SKM-1 (cell line): ENCODE measurements around the gene RPS19BP1.

Experiments
- DNase-seq: peaks from one replicate; lab custom pipeline; 2025; ENCODE audit not compliant: unreplicated experiment; lab: John Stamatoyannopoulos, UW

The RPS19BP1 gene

GRCh38 chr22:39559456-39560105, 27.0 kb upstream of the RPS19BP1 start:
- no peak for DNase-seq

- DNase-seq = no peak
Observed at GRCh38 chr22:39558950-39559349, 26.4 kb upstream of the RPS19BP1 start.

- no peak for DNase-seq
Observed at GRCh38 chr22:39558254-39558727, 25.7 kb upstream of the RPS19BP1 start.

- DNase-seq = no peak
Observed at GRCh38 chr22:39556970-39557841, 24.7 kb upstream of the RPS19BP1 start.

GRCh38 chr22:39554151-39554550, 21.6 kb upstream of the RPS19BP1 start:
- no peak for DNase-seq

- no peak for DNase-seq
Observed at GRCh38 chr22:39553429-39553828, 20.9 kb upstream of the RPS19BP1 start.

- DNase-seq = no peak
Observed at GRCh38 chr22:39547587-39547947, 15.0 kb upstream of the RPS19BP1 start.

GRCh38 chr22:39546889-39547586, 14.5 kb upstream of the RPS19BP1 start:
- no peak for DNase-seq

GRCh38 chr22:39545386-39546365, 13.1 kb upstream of the RPS19BP1 start:
- no peak for DNase-seq

GRCh38 chr22:39543095-39543494, 10.5 kb upstream of the RPS19BP1 start:
- no peak for DNase-seq

- DNase-seq = no peak
Observed at GRCh38 chr22:39537975-39538374, 5.4 kb upstream of the RPS19BP1 start.

- DNase-seq = no peak
Observed at GRCh38 chr22:39536711-39537110, 4.2 kb upstream of the RPS19BP1 start.

GRCh38 chr22:39535831-39536449, 3.4 kb upstream of the RPS19BP1 start:
- DNase-seq = no peak

GRCh38 chr22:39535357-39535725, 2.8 kb upstream of the RPS19BP1 start:
- DNase-seq = no peak

GRCh38 chr22:39534591-39535356, 2.2 kb upstream of the RPS19BP1 start:
- no peak for DNase-seq

- no peak for DNase-seq
Observed at GRCh38 chr22:39534092-39534506, 1.6 kb upstream of the RPS19BP1 start.

GRCh38 chr22:39530692-39531331, 1.7 kb downstream of the RPS19BP1 start:
- DNase-seq = no peak

GRCh38 chr22:39530116-39530515, 2.4 kb downstream of the RPS19BP1 start:
- no peak for DNase-seq

- no peak for DNase-seq
Observed at GRCh38 chr22:39529487-39529851, 3.1 kb downstream of the RPS19BP1 start.
